ENCODE measurements around the gene SMARCA2.

SMARCA2 gene

GRCh38 chr9:2014696-2015580, at the start of gene SMARCA2:
SMARCA2 (plus strand) TSS chr9:2015347; CDS start chr9:2029023, 13,676 bp downstream.
- DNase-seq (ENCODE audit: low read depth in 2 of 2), result peak; percentile 92 to 96

DNA sequence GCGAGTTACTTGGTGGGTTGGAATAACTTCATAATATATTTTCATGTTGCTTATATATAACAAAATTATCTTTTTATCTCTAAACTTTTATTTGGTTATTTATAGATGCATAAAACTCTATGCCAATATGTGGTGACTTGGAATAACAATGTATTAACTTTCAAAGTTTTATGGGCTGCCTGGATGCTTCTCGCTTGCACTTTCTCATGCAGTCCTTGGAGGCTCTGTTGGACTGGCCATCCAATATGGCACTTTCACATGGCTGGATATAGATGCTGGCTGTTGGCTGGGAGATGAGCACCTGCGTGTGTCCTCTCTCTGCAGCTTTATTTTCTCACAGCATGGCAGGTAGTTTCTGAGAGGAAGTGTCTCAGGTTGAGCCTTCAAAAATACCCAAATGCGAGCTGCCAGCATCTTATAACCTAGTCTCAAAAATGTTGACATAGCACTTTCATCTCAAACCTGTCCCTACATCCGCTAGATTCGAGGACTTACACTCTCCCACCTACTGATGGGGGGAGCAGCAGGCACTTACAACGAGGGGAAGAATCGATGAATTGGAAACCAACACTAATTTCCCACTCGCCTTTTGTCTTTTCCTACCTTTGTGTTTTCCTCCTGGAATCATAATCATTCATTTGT, 48.3 kb upstream of the SMARCA2 start:
- no peak for DNase-seq (ENCODE audit: low read depth in 2 of 2)

GRCh38 chr9:1969160-1969559, 46.0 kb upstream of the SMARCA2 start:
- no peak for DNase-seq (ENCODE audit: low read depth in 2 of 2)

- no peak for DNase-seq (ENCODE audit: low read depth in 2 of 2)
Measured at GRCh38 chr9:1969898-1970297, 45.2 kb upstream of the SMARCA2 start.

GRCh38 chr9:1972672-1973071, 42.5 kb upstream of the SMARCA2 start:
- no peak for DNase-seq (ENCODE audit: low read depth in 2 of 2)

GRCh38 chr9:1977026-1977425, 38.1 kb upstream of the SMARCA2 start:
- DNase-seq (ENCODE audit: low read depth in 2 of 2), result no peak

- no peak for DNase-seq (ENCODE audit: low read depth in 2 of 2)
Measured at GRCh38 chr9:1978941-1979340, 36.2 kb upstream of the SMARCA2 start.

- DNase-seq (ENCODE audit: low read depth in 2 of 2), result no peak
Measured at GRCh38 chr9:1979741-1980367, 35.3 kb upstream of the SMARCA2 start.

DNA sequence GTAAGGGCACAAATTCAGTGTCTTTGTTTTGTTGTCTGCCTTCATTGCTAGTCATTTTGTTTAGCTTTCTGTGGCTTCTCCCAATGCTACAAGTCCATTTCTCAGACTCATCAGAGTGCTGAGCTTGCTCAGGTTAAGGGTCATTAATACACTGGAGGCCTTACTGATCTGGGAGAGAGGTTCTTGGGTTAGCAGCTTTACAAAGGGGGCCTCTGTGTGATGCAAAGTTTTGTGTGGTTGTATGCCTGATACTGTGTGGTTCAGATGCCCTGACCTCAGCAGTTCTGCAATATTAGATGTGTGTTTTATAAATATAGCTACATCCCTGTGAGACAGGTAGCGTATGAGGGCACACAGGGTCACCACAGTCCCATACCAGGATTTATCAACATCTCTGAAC, 34.8 kb upstream of the SMARCA2 start:
- no peak for DNase-seq (ENCODE audit: low read depth in 2 of 2)

GRCh38 chr9:1982074-1982473, 33.1 kb upstream of the SMARCA2 start:
- DNase-seq (ENCODE audit: low read depth in 2 of 2), result no peak

- DNase-seq (ENCODE audit: low read depth in 2 of 2), result no peak
Measured at GRCh38 chr9:1986341-1986740, 28.8 kb upstream of the SMARCA2 start.

- DNase-seq (ENCODE audit: low read depth in 2 of 2), result no peak
Measured at GRCh38 chr9:1989500-1989899, 25.6 kb upstream of the SMARCA2 start.

- no peak for DNase-seq (ENCODE audit: low read depth in 2 of 2)
Measured at GRCh38 chr9:1994180-1994579, 21.0 kb upstream of the SMARCA2 start.

DNA sequence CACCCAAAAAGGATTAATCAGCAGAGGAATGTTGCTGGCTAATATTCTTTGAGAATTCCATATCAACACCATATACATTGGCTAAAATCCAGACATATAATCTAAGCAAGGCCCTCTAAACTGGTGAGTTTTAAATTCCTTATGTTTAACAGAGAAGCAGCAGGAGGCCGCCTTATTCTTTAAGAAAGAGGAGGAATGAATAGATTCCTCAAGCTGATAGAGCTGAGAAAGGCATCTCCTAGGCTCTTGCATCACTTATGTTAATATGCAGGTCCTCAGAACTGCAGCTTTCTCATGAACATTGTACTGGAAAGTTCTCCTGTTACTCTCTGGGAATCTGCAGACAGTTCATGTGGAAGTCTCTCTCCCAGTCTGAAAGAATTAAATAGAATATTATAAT, 20.1 kb upstream of the SMARCA2 start:
- no peak for DNase-seq (ENCODE audit: low read depth in 2 of 2)

- DNase-seq (ENCODE audit: low read depth in 2 of 2), result no peak
Measured at GRCh38 chr9:1996156-1996555, 19.0 kb upstream of the SMARCA2 start.

DNA sequence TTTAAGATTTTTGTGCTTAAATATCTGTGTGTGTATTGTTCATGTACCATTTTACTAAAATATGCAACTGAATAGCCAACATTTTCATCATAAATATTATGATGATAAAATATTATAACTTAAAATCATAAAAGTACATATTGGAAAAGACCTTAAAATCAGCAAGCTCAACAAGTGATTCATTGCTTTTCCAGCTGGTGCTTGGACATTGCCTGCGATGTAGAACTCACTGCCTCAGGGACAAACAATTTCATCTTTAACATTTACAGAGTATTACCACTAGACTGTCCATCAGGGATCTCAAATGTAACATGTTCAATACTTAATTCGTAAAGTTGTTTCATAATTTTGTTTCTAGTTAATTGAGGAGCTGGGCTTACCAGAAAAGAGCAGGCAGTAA, 17.5 kb upstream of the SMARCA2 start:
- no peak for DNase-seq (ENCODE audit: low read depth in 2 of 2)

DNA sequence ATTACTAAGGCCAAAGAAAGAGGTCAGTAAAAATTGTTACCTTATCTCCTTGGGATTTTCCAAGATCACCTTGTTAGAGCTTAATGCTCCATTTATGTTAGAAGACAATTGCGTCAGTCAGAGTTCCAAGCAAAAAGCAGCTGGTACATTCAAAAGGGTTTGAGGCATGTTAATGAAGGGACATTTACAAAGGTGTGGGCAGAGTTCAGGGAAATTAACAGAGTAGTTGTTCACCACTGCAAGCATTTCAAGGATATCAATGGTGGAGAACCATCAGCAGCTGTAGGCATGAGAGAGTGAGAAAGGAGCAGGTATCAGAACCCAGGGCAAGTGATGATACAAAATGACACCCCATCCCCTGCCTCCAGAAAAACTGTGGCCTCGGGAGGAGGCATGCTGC, 17.0 kb upstream of the SMARCA2 start:
- no peak for DNase-seq (ENCODE audit: low read depth in 2 of 2)

DNA sequence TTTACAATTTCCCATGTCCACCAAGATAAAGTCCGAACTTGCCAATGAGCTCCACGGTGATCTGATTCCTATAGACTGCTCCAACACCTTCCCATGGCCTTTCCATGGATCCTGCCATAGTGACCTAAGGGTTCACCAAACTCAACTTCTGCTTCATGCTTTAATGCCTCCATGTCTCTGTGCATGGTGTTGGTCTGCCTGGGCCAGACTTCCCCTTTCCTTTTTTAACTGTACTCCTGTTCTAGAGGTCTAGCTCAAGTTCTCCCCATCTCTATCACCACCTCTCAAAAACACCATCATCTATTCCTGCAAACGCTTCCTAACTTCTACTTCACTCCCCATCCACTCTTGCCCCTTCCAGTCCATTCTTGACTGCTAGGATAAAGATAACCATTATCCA, 14.8 kb upstream of the SMARCA2 start:
- no peak for DNase-seq (ENCODE audit: low read depth in 2 of 2)

- DNase-seq (ENCODE audit: low read depth in 2 of 2), result no peak
Measured at GRCh38 chr9:2008372-2008771, 6.8 kb upstream of the SMARCA2 start.

DNA sequence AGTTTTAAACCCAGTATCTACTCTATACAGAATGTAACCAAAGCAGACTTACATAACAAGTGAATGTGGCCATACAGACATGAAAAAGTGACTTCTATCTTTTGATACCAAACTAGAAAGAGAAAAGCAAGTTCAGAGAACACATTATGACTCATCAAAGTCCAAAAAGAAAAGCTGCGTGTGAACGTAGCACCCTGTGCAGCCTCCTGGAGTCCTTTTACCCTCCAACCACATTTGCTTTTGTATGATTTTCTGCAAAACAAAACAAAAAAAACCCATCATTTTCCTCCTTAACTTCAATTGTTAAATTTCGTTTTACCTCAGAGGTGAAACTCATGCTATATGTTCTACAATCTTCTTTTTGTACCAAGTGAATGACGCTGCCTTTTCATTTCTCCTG, 2.8 kb upstream of the SMARCA2 start:
- DNase-seq (ENCODE audit: low read depth in 2 of 2), result no peak

DNA sequence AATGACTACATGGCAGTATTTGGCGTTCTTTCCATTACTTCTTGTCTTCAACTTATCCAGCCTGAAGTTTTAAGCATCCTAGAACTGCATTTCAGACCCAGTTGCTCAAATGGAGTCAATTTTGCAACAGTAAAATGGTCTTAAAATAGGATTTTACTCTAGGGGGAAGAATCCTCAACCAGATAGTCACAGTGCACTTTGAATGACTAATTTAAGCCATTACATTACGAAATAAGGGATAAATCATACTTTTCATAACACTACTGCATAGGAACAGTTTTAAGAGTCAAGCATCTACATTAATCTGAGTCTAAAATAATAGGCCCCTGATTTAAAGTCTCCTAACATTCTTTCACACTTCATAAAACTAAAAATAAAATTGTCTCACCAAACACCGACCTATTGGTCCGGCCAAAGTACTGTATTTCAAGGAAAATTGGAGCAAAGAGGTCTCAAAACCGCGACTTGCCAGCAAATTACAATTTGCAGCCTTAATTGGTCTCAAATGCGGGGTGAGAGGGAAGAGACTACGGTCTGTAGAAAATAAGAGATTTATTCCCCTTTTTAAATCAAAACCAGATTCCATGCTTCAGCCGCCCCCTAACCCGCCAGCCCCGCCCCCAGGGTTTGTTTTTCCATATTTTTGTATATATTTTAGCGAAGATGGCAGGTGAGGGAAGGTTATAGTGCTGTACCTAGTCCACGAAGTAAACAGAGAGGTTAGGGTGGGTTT, 1.2 kb upstream of the SMARCA2 start:
- DNase-seq (ENCODE audit: low read depth in 2 of 2), result no peak

Measured in stimulated activated CD4-positive, alpha-beta T cell treated with anti-CD3 and anti-CD28 coated beads, Interleukin-15, amount 100 ng/mL, for 48 hours (primary cell).